CD4-positive, alpha-beta T cell (primary cell): Measurements from ENCODE around the gene AP2A1. TPM values are rescaled to one million over a fixed set of nuclear protein-coding genes. Genes with fewer than 3 reads are reported as not detected.

ENCODE experiments used
- ATAC-seq: fragments of 200-7000 bp; cut with Tn5 transposase; one replicate; pipeline ENCODE4 v1.10.0; 2022; ENCODE audit warnings: mild to moderate bottlenecking; ENCODE audit not compliant: poor library complexity
- CTCF ChIA-PET: fragments of 350-600 bp; sonication (Branson Sonifier 250); formaldehyde crosslinking; loops from one replicate; lab custom pipeline; 2021; ENCODE audit warnings: antibody characterized with exemption, inconsistent platforms; lab: Charles Lee
- POLR2A ChIA-PET: fragments of 350-600 bp; sonication (Branson Sonifier 250); formaldehyde crosslinking; loops from one replicate; lab custom pipeline; 2021; ENCODE audit warnings: antibody characterized with exemption, inconsistent platforms; lab: Charles Lee
- DNase-seq, 14 experiments: peaks; one replicate each; pipeline ENCODE4 v3.0.0-alpha.2; 2013 to 2020; ENCODE audit warnings: mixed read lengths in 2 of 14
- H3K27ac ChIP-seq, 2 donors: one replicate each; pipeline versions ENCODE4 v1.5.1 to v1.7.0; 2013; ENCODE audit warnings: low read length in 2 of 2, low read depth in 1 of 2, mild to moderate bottlenecking in 1 of 2
- H3K27me3 ChIP-seq, 2 experiments: 1 replicate in 1 of 2; 2 replicates in 1 of 2; pipeline versions ENCODE4 v1.6.1 to v1.7.0; 2013; ENCODE audit warnings: low read length in 2 of 2, control low read depth in 1 of 2, mild to moderate bottlenecking in 1 of 2, moderate library complexity in 1 of 2; ENCODE audit not compliant: insufficient read depth in 2 of 2, control insufficient read depth in 1 of 2
- H3K36me3 ChIP-seq: one replicate; pipeline ENCODE4 v1.6.1; 2013; ENCODE audit warnings: low read length, control low read depth; ENCODE audit not compliant: insufficient read depth
- H3K4me1 ChIP-seq: one replicate; pipeline ENCODE4 v1.6.1; 2013; ENCODE audit warnings: low read length, control low read depth; ENCODE audit not compliant: insufficient read depth
- H3K4me3 ChIP-seq: one replicate; pipeline ENCODE4 v1.5.1; 2013; ENCODE audit warnings: mild to moderate bottlenecking, low read length, moderate library complexity
- H3K9me3 ChIP-seq, 2 experiments: 1 replicate in 1 of 2; 2 replicates in 1 of 2; pipeline versions ENCODE4 v1.6.1 to v1.7.0; 2013; ENCODE audit warnings: low read length in 2 of 2, mild to moderate bottlenecking in 2 of 2, control low read depth in 1 of 2, moderate library complexity in 1 of 2; ENCODE audit not compliant: control insufficient read depth in 1 of 2, insufficient read depth in 1 of 2
- H3K27ac Mint-ChIP-seq: one replicate; pipeline ENCODE4 v1.8.0; 2020; ENCODE audit warnings: mixed read lengths
- H3K27me3 Mint-ChIP-seq: one replicate; pipeline ENCODE4 v1.8.0; 2021; ENCODE audit warnings: mixed read lengths
- H3K36me3 Mint-ChIP-seq: one replicate; pipeline ENCODE4 v1.8.0; 2021; ENCODE audit warnings: low read depth, mixed read lengths
- H3K4me1 Mint-ChIP-seq: one replicate; pipeline ENCODE4 v1.8.0; 2021; ENCODE audit warnings: low read depth, mixed read lengths
- H3K4me3 Mint-ChIP-seq: one replicate; pipeline ENCODE4 v1.8.0; 2020; ENCODE audit warnings: mild to moderate bottlenecking, mixed read lengths
- H3K9me3 Mint-ChIP-seq: one replicate; pipeline ENCODE4 v1.8.0; 2020; ENCODE audit warnings: mixed read lengths
- CTCF ChIP-seq: fragments of 200-600 bp; IDR thresholded peaks from one replicate; pipeline ENCODE4 v1.8.0; 2022; ENCODE audit warnings: antibody characterized with exemption, mild to moderate bottlenecking
- intact Hi-C, 2 experiments: fragments of 100-400 bp; cut with DNase I in 1 of 2; cut with micrococcal nuclease in 1 of 2; formaldehyde crosslinking; loops; one replicate each; pipeline versions ENCODE4 v1.15.1 to v1.9.0; 2023 to 2025; cut with DNase I, micrococcal nuclease
- total RNA-seq, 174 experiments: library from RNA in 2 of 174; stranded (reverse) in 2 of 174; gene quantifications; one replicate each; pipeline ENCODE4 v1.2.3 and lab custom pipeline; 2021 to 2026

AP2A1 gene
- total RNA-seq, 2 experiments from 2014 or later: 28.2 to 28.9 TPM

- H3K27me3 ChIP-seq: no peaks in the 10 kb centered on the region
- ChIA-PET POLR2A (interaction anchor here (1.3 to 2.4 kb wide), 2 partner anchors 68 to 91 kb away, joined by 4 to 8 read pairs; partner anchors contain the start of genes AKT1S1 and TBC1D17), CTCF (interaction anchor here (1.0 kb wide), 1 partner anchor 42 kb away, joined by 3 read pairs; the partner anchor contains the start of gene PTOV1)
- no peaks in the 10 kb centered on the region for H3K27me3 Mint-ChIP-seq
- no peaks in the 10 kb centered on the region for H3K9me3 Mint-ChIP-seq
- peaks cover 37% of the 10 kb centered on the region for H3K4me1 Mint-ChIP-seq
- peaks cover 7% of the 10 kb centered on the region for H3K36me3 ChIP-seq
- H3K4me3 Mint-ChIP-seq: peak overlapping the region; percentile 91
- H3K4me3 ChIP-seq: peak overlapping the region; percentile 79
- no peak for TF ChIP-seq CTCF
- no peaks in the 10 kb centered on the region for H3K9me3 ChIP-seq
- H3K27ac ChIP-seq: peak overlapping the region; percentile 29 to 59
- peak; percentile 52 for ATAC-seq
- peak; percentile 82 to 94 (median 87) for DNase-seq
- peaks cover 21% of the 10 kb centered on the region for H3K36me3 Mint-ChIP-seq
- intact Hi-C loops: loop anchor here in 1 of 2 experiments (5.0 kb wide), 1 partner anchor 91 kb away; no protein-coding TSS in a partner anchor
- H3K4me1 ChIP-seq: peaks cover 35% of the 10 kb centered on the region
- peak overlapping the region; percentile 81 for H3K27ac Mint-ChIP-seq
Measured at GRCh38 chr19:49808711-49809159, 41.9 kb downstream of the AP2A1 start.

GRCh38 chr19:49809160-49809940, 42.5 kb downstream of the AP2A1 start:
- Histone ChIP-seq H3K36me3 (peaks cover 5% of the 10 kb centered on the region), H3K4me1 (peaks cover 37% of the 10 kb centered on the region), H3K9me3 (no peaks in the 10 kb centered on the region), H3K27ac (peak overlapping the region in 1 of 2 donors; percentile 29), H3K4me3 (peak overlapping the region; percentile 79), H3K27me3 (no peaks in the 10 kb centered on the region)
- Mint-ChIP-seq H3K4me3 (peak overlapping the region; percentile 91), H3K27ac (peak overlapping the region; percentile 81), H3K4me1 (peaks cover 41% of the 10 kb centered on the region), H3K36me3 (peaks cover 15% of the 10 kb centered on the region), H3K27me3 (no peaks in the 10 kb centered on the region), H3K9me3 (no peaks in the 10 kb centered on the region)
- CTCF ChIA-PET: interaction anchor here (1.0 kb wide), 1 partner anchor 41 kb away, joined by 3 read pairs; the partner anchor contains the start of gene PTOV1
- POLR2A ChIA-PET: interaction anchor here (0.7 to 2.4 kb wide), 4 partner anchors 41 to 92 kb away, joined by 3 to 8 read pairs (median 4); partner anchors contain the start of genes AKT1S1, PTOV1 and TBC1D17
- TF ChIP-seq CTCF: no peak
- ATAC-seq (peak; percentile 28), DNase-seq (peak; percentile 15 to 76 (median 43))
- intact Hi-C loops: loop anchor here in 1 of 2 experiments (5.0 kb wide), 1 partner anchor 92 kb away; no protein-coding TSS in a partner anchor

- H3K36me3 Mint-ChIP-seq: peaks cover 14% of the 10 kb centered on the region
- ATAC-seq: no peak
- intact Hi-C loops: loop anchor here (5.0 to 10.0 kb wide), 3 partner anchors 43 to 315 kb away; partner anchors contain the start of genes AP2A1 (in 1 of the 2) and RPS11 (in 1 of the 2)
- peak overlapping the region; percentile 78 for H3K27ac Mint-ChIP-seq
- no peaks in the 10 kb centered on the region for H3K27me3 Mint-ChIP-seq
- Histone ChIP-seq H3K27ac (peak overlapping the region in 1 of 2 donors; percentile 29), H3K27me3 (no peaks in the 10 kb centered on the region), H3K4me3 (peak overlapping the region; percentile 79), H3K36me3 (peaks cover 2% of the 10 kb centered on the region), H3K4me1 (peaks cover 40% of the 10 kb centered on the region), H3K9me3 (no peaks in the 10 kb centered on the region)
- peaks cover 41% of the 10 kb centered on the region for H3K4me1 Mint-ChIP-seq
- no peak for DNase-seq
- no peaks in the 10 kb centered on the region for H3K9me3 Mint-ChIP-seq
- peak overlapping the region; percentile 78 for H3K4me3 Mint-ChIP-seq
- ChIA-PET CTCF (no interaction called here), POLR2A (interaction anchor here (0.7 to 2.4 kb wide), 4 partner anchors 41 to 92 kb away, joined by 3 to 8 read pairs (median 4); partner anchors contain the start of genes AKT1S1, PTOV1 and TBC1D17)
- TF ChIP-seq CTCF: no peak
Measured at GRCh38 chr19:49809941-49810389, 43.2 kb downstream of the AP2A1 start.
